ENCODE measurements around the gene PCDH10.

- TF ChIP-seq CTCF (conservative IDR thresholded peaks at IDR 0.05; ENCODE audit: low read depth, low read length) (no peak), SMC3 (IDR thresholded peaks at IDR 0.05; ENCODE audit: low read depth, low read length) (no peak)
Observed at GRCh38 chr4:133129237-133129636, 19.9 kb upstream of the PCDH10 start.
